Esophagus mucosa (tissue), 1 donor: ENCODE measurements around the gene RALGDS. TPM values are rescaled to one million over a fixed set of nuclear protein-coding genes. Genes with fewer than 3 reads are reported as not detected.

Experiments used
- ATAC-seq: fragments of 200-7000 bp; cut with Tn5 transposase; one replicate; pipeline ENCODE4 v1.9.1; 2020
- total RNA-seq: library from RNA; stranded (reverse); gene quantifications from one replicate; pipeline ENCODE4 v1.2.4, GENCODE V29; 2023
- donor health status: DM: yes; HTN: yes; CAD: no.

Gene RALGDS
- total RNA-seq, 1 donor from 2014 or later = 35.0 TPM

DNA sequence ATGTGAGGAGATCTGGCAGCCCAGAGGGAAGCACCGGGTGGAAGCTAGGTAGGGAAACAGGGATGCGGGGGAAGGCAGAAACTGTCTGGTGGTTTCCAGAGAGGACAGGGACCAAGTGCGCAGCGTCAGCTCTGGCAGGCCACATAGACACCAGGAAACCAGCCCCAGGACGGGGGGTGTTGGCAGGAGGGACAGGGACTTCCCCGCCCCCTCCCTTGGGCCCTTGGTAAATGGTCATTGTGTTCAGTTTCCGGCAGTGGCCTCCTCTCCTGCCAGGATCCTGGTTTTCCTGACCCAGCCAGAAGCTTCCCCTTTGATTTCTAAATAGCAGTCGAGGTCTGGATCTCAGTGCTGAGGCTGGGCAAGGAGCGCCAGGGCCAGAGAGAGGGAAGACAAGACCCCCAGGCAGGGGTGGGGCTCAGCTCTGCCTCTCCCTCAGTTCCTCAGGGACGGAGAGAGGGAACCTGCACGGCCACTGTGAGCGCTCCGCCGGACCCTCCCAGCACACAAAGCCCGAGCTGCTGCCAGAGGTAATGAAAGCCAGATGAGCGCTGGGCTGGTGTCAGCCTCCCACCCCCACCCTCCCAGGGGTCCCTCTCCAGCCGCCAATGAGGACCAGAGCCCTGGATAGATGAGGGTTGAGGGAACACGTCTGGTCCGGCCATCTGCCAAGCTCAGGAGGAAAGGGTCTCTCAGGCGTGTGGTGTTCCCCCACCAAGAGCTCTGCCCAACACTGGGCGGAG, 1.8 kb downstream of the RALGDS start:
- ATAC-seq = no peak

DNA sequence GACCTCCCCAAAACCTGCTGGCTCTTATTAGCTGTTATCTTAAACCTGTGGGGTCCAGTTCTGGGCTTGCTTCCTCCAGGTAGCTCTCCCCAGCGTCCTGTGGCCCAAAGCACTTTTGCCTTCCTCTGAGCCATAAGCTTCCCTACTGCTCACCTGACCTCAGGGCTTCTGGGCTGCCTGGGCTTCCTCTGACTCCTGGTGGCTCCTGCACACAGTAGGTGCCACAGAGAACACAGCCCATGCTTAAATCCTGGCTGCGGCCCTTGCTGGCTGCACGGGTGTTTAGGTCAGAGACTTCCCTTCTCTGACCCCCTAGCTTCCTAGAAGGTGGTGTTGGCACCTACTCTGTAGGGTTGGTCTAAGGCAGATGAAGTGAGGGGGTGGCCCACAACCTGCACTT, 2.5 kb downstream of the RALGDS start:
- ATAC-seq = no peak

DNA sequence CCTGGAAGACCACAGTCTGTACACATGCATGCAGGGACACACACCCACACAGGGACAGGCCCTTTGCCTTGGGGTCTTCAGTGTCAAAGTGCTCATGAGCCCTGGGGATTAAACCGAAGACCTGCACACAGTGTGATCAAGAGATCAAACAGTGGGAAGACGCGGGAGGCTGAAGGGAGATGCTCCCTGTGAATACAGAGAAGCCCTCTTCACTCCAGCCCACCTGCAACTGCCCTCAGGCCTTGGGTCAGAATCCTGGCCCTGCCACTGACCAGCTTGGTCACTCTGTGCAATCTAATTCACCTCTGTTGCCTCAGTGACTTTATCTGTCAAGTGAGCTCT, 2.9 kb downstream of the RALGDS start:
- no peak for ATAC-seq

DNA sequence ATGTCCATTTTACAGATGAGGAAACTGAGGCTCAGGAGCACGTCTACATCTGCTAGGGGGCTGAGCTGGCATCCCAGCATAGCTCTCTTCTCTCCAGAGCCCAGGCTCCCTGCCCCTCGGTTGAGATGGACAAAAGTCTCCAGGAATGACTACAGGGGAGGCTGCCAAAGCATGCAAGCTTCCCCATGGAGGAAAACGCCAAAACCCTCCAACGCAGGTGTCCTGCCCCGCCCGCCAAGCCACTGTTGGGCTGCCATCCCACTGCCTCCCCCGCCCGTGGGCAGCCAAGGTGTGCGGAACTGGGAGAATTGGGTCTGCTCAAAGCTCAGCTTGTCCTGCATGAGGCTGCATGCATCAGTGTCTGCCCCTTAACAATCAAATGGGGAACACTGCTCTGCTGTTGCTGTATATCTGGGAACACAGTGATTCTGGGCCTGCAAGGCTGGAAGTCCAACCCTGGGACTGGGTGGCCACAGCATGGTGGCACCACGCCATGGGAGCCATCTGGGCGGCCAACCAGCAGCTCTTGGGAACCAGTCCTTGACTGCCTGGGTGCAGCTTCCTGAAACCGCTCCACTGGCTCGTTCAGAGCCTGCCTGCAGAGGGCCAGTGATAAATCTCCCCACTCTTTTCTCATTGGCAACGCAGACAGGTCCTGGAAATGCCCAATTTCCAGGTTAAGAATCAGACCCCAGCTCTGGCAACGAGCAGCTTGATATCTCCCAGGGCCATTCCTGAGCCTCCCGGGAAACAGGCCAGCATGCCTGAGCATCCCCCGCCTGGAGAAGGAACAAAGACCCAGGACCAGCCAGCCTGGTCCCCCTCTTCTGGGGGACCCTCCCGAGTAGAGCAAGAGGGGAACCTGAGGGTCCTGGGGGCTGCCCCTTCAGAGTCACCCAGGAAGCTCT, 3.5 kb downstream of the RALGDS start:
- no peak for ATAC-seq

DNA sequence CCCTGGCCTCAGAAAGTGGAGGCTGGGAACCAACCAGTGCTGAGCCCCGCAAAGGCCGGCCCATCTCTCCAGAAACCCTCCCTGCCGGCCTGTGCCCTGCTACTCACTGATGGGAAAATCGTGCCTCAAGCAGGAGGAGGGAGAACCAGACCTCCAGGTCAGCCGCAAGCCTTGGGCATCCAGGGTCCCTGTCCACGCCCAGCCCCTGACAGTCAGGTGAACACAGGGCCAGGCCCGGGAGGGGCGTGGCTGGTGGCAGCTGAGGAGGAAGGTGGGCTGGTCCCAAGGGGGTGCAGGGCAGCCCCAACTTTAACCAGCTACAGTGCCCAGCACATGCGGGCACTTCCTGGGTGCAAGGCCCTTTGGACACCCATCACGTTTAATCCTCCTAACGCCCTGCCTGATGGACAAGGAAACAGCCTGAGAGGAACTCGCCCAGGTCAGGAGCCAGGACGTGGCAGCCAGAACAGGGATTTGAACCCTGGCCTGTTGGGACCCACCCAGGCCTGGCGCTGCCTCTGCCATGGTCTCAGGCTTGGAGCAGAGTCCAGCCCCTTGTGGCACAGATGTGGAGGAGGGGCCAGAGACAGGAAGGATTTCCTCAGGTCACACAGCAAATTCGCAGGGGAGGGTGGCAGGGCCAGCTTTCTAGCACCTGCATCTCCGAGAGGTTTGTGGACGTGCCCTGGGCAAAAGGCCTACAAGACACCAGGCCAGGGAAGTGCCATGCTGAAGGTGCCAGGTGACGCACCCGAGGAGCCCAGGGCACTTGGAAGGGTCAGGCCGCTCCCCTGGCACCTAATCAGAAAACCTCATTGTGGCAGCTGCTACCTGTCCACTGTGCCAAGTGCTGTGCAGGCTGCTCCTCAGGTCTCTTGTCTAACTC, 4.5 kb downstream of the RALGDS start:
- no peak for ATAC-seq

DNA sequence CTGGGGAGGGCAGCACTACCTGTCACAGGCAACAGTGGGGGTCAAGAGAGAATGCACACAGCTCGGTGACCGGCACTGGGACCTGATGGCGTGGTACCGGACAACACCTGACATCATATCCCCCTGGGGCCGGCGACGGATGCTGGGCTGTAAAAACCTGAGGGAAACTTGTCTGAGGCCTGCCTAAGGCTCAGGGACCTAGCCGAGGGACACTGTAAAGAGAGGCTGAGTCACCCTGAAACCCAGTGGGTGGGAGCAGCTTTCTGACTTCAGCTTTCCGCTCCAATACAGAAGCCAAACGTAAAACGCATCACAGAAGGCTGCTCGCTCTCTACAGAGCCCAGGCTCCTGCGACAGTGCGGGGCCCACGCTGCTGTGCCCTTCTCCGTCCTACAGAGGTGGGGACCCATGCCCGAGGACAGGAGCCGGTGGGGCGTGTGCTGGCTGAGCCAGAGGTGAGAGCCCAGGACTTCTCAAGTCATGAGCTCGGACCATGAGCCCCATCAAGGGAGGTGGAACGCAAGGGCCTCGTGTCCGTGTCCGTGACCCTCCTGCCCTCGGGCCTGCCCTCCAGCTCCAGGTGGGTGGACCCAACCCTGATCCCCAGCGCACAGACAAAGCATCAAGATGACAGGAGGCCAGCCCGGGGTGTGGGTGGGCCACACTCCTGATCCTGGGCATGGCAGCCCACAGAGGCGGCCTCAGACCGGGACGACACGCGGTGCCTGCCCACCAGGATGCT, 5.3 kb downstream of the RALGDS start:
- ATAC-seq = no peak

DNA sequence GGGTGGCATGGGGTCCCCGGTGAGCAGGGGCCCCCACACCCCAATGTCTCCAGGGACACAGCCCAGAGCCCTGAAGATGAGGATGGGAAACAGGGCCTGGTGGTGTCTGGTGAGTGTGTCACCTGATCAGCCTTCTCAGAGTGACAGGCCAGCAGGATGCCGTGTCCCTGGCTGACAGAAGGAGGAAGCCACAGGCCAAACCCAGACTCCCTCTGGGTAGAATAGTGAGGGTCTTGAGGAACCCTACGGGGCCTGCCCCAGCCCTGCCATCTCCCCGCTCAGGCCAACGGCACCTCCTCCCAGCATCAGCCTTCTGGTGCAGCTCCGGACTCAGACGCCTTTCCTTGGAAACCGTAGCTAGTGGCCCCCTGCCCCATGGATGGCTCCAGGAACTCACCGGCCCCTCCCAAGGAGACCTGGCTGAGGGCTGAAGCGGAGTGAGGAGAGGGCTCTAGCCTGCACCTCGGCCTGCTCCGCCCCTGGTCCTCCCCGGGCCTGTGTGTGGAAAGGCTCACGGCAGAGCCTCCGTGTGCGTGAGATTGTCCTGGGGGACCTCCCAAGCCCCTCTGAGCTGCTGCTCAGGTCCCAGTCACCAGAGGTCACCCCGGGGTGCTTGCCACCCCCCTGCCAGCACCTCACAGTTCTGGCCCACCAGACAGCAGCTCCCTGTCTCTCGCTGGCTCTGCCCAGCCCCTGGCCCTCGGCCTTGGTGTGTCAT, 6.0 kb downstream of the RALGDS start:
- ATAC-seq = no peak

DNA sequence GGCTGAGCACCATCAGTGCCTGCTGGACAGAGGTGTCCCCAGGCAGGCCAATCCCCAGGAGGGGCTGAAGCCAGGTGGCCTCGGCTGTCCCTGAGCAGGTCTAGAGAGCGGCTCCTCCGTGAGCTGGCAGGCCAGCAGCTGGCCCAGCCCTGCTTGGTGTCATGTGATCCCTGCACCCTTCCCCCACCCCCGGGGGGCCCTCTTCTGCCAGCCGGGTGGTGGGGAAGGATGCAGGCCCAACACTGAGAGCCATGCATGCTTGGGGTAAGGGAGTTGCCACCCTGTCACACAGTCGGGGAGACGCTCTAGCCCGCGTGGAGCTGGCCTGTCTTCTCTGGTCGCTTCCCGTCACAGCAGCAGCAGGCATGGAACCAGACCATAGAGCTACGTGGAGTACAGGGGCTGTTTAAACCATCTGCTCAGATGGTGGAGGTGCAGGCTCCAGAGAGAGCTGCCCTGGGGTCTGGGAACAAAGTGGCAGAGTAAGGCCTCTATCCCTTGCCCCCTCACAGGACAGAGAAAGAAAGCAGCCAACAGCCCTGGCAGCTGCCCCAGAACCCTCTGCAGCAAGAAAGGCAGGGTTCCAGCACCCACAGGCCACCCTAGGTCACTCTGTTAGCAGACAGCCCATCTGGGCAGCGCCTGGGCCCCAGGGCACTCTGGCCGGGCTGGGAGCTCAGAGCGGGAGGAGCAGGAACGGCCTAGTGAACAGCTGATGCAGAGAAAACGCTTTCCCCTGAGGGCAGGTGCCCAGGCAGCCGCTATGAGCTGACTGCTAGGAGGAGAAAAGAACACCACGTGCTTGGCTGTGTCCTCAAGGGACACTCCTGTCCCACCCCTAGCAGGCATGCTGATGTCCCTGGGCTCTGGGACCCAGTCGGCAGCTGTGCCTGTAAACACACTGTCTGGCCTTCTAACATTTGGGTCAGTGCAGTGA, 6.8 kb downstream of the RALGDS start:
- peak; percentile 15 for ATAC-seq

DNA sequence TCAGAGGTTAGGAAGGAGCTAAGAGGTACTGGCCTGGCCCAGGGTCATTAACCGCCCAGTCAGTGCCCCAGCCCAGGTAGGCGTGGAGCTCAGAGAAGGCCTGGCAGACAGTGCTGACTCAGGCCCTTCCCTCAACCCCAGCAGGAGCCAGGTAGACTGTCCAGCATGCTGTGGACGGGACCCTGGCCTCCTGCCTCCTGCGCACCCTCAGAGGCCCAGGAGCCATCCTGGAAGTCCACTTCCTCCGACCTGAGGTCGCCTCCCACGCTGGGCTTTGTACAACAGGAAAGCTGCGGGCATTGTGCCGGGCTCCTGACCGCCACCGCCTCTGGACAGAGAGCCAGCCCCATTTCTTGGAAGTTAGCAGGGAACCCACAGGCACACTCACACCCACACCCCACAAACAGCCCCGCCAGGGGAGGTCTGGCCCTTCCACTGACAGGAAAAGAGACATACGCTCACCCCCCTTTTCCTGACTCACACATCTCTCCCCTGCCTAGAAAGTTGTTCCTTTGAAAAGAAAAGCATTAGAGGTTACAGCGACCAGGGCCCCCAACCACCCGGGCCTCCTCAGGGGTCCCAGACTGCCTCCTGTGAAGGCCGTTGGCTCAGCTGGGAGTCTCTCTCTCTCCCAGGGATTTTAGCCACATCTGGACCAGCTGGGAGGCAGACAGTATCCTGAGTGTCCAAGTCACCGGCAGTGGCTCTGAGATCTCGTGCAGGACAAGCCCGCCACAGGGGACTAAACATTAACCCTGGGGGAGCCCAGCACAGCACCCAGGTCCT, 7.7 kb downstream of the RALGDS start:
- peak; percentile 2 for ATAC-seq

DNA sequence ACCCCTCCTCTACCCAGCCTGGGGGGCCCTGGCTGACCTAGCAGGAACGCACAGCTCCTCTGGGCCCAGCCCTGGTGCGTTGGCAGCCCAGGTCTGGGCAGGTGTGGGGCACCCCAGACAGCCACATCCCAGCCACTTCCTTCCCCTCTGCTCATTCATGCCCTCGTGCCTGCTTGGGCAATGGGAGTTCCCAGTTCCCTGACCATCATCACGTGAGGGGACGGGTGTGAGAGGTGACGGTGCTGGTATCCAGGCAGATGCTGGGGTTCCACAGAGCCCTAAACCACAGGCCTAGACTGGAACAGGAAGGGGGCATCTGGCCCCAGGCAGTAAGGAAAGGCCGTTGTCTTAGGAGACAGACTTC, 8.4 kb downstream of the RALGDS start:
- ATAC-seq = peak; percentile 16

DNA sequence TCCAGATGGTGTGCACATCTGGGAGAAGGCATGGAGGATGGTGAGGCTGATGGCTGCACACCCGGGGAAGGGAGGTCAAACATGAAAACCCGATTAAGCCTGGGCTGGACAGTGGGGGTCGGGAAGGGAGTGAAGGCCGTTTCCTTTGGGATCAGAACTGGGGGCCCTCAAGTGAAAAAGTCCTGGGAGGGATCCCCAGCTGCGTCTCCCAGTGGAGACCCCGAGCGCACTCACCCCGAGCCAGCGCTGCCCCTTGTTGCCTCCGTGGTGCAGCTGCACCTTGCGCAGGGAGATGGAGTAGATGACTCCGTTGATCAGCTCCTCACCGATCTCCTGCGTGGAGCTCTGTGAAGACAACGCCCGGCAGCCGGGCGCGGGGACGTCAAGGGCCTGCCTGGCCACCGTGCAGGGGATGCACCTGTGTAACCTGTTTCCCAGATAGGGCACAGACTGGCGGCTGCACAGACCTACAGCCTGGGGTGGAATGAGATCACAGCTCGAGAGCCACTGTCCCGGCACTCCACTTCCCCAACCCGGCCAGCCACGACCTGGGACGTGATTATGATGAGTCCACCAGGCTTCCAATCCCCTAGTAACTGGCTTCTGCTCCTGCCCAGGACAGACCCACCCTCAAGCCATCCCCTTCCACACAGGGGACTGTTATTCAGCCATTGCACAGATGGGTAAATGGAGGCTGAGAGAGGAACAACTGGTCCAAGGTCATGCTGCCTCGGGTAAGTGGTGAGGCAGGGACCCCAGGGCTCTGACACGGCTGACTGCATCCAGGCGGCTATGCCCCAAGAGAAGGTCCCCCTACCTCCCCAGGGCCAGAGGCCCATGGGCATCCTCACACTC, 9.0 kb downstream of the RALGDS start:
- ATAC-seq = no peak

DNA sequence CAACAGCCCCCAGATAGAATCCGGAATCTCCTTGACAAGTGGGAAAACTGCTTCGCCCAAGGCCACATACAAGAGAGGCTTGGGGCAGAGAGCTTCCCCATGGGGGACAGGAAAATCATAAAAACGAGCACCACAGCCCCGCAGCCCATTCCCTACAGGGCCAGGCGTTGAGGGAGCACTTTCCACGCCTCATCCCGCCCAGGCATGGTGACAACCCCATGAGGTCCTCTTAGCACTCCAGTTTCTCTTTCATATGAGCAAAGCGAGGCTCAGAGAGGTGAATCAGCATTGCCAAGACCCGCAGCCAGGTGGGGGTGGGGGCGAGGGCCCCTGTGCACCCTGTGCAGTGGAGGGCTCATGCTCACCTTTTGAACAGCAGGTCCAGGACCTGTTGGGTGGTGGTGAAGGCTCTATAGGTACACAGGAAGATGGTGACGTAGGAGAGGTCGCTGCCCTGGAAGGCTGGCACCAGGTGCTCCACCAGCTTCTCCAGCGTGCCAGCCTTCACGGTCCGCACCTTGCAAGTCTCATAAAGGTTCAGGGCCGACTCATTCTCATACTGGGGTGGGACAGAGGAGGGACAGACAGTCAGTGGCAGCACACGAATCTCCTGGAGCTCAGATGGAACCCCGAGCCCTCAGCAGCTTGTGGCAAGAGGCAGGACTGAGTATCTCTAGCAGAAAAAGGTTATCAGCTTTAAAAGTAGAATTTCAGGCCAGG, 10.9 kb downstream of the RALGDS start:
- no peak for ATAC-seq

DNA sequence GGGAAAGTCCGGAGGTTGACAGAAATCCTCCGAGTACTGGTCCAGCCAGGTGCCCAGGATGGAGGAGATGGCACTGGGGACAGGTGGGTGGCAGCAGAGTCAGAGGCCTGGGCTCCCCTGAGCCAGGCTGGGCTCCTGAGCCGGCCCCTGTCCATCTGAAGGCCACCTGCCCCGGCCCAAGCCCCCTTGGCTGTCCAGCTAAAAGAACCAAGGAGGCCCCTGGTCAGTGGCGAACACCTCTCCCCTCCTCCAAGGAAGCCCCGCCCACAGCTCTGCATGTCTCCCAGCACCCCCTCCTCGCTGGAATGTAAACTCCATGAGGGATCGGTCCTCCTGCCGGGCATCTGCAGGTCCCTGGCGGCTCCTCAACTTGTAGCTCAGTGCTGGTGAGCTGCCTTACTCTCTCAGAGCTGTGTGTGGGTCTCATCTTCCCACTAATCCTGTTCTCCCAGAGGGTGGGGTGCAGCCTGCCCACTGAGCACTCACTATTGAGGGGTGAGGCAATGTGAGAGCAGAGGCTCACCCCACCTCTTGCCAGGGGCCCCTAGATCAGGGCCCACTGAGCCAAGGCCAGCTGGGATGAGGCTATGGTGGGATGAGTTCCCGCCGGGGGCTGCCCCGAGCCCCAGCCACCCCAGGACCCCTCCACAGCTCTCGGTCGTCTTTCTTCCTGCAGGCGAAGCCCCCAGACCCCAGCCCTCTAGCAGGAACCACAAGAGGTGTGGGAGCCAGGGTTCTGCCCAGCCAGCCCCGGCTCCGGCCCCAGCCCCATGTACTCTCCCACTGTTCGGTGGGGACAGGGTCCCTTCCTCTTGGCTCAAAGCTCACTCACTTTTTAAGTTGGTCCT, 12.0 kb downstream of the RALGDS start:
- ATAC-seq = no peak

DNA sequence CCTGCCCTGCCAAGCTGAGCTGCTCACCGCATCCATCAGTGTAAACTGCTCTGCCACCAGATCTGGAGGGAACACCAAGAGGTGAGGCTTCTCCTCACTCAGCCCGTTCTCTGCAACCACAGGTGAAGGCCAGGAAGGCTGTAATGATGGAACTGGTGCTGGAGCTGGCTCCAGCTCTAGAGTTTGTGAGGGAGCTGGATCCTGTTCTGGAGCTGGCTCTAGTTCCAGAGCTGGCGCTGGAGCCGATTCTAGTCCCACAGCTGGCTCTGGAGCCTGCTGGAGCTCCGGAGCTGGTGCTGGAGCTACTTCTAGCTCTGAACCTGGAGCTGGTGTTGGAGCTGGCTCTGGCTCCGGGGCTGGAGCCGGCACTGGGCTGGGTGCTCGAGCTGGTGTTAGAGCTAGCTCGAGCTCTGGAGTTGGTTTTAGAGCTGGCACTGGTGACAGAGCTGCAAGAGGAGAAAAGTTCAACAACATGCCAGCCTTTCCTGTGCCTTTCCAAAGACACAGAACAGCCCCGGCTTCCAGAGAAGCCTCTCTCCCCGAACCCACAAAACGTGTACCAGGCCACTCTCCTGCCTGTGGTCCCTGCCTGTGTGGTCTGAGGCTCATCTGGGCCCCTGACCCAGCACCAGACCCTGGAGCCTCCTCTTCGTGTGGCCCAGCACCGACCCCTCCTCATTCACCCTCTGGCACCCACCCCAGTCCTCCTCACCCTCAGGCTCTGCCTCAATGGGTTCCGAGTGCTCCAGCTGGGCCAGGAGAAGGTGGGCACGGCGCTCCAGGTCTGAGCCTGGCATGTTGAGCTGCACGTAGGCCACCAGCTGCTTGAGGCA, 12.9 kb downstream of the RALGDS start:
- no peak for ATAC-seq

DNA sequence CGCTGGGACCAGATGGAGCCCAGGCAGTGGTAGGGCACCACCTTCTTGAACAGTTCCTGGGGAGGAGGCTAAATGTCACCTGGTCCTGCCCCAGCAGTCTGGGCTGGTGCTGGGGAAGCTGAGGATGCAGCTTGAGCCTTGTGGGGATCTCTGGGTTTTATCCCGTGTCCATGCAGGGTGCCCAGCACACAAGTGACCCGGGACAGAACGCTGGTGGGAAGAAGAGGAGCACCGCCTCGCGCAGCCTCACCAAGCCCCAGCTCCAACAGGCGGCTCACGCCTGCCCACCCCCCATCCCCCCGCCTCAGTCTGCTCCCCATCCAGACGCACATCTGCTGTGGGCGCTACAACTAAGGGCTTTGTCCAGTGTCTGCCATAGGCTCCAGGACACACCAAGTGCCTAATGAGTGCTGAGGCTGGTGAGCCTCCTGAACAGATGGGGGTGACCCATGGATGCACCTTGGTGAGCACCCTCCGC, 13.8 kb downstream of the RALGDS start:
- ATAC-seq = no peak
